ENCODE data around the gene CLMP. TPM values are rescaled to one million over a fixed set of nuclear protein-coding genes. Genes with fewer than 3 reads are reported as not detected.

Gene CLMP
- total RNA-seq, 1 experiment from 2014 or later = 3.2 TPM

DNA sequence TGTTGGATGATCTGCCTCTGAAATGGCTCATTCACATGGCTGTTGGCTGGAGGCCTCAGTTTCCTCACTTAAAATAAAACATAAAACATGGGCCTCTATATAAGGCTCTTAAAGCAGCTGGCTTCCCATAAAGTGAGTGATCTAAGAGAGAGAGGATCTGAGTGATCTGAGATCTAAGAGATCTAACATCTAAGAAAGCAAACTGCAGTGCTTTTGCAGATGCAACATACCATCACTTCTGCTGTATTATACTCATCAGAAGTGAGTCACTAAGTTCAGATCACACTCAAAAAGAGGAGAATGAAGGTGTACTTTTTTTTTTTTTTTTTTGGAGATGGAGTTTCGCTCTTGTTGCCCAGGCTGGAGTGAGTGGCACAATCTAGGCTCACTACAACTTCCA lies 115.0 kb downstream of the CLMP start:
- Histone ChIP-seq H3K4me2 (ENCODE audit: low read length) (no peak overlapping the region), H3K79me2 (ENCODE audit: insufficient read depth, low read length) (no peaks in the 10 kb centered on the region), H3K27me3 (ENCODE audit: insufficient read depth, low read length) (no peaks in the 10 kb centered on the region), H2AFZ (ENCODE audit: low read depth, low read length, poor library complexity, severe bottlenecking) (no peak overlapping the region), H3K27ac (ENCODE audit: low read depth, low read length) (no peak overlapping the region), H3K4me3 (replicated peaks in 1 of 2; ENCODE audit: low read depth in 1 of 2, low read length in 2 of 2) (no peak overlapping the region), H3K9ac (ENCODE audit: low read length) (no peak overlapping the region), H3K36me3 (ENCODE audit: control insufficient read depth in 1 of 2, insufficient read depth in 2 of 2, low read length in 2 of 2) (no peaks in the 10 kb centered on the region; a peak in 1 of 4 replicates), H4K20me1 (ENCODE audit: insufficient read depth) (no peaks in the 10 kb centered on the region), H3K9me2 (ENCODE audit: insufficient read depth) (no peaks in the 10 kb centered on the region), H3K4me1 (ENCODE audit: control insufficient read depth in 1 of 2, insufficient read depth in 2 of 2, low read length in 2 of 2) (peaks cover 7 to 12% of the 10 kb centered on the region in 2 experiments; a peak in 3 of 4 replicates), H3K9me3 (ENCODE audit: control insufficient read depth in 1 of 2, insufficient read depth in 1 of 2, low read depth in 1 of 2, low read length in 2 of 2) (peaks cover 0 to 3% of the 10 kb centered on the region in 2 experiments; a peak in 1 of 4 replicates)
- DNase-seq (ENCODE audit: low read depth, low spot score) (no peak), ATAC-seq (no peak)
- TF ChIP-seq RAD21 (IDR thresholded peaks at IDR 0.05; ENCODE audit: low read depth) = no peak
- no peak for TF ChIP-seq POLR2AphosphoS5 (IDR thresholded peaks at IDR 0.05; ENCODE audit: low read depth, low read length)
- TF ChIP-seq ZNF274 (IDR thresholded peaks at IDR 0.05; ENCODE audit: low read depth, low read length) = no peak
- no peak for TF ChIP-seq EZH2phosphoT487 (IDR thresholded peaks at IDR 0.05; ENCODE audit: borderline replicate concordance)
- TF ChIP-seq ZFX (IDR thresholded peaks at IDR 0.05) = no peak
- no peak for TF ChIP-seq CEBPB (IDR thresholded peaks at IDR 0.05; ENCODE audit: low read depth)
- TF ChIP-seq SRF (IDR thresholded peaks at IDR 0.05; ENCODE audit: low read depth) = no peak
- TF ChIP-seq, protein P1, sequence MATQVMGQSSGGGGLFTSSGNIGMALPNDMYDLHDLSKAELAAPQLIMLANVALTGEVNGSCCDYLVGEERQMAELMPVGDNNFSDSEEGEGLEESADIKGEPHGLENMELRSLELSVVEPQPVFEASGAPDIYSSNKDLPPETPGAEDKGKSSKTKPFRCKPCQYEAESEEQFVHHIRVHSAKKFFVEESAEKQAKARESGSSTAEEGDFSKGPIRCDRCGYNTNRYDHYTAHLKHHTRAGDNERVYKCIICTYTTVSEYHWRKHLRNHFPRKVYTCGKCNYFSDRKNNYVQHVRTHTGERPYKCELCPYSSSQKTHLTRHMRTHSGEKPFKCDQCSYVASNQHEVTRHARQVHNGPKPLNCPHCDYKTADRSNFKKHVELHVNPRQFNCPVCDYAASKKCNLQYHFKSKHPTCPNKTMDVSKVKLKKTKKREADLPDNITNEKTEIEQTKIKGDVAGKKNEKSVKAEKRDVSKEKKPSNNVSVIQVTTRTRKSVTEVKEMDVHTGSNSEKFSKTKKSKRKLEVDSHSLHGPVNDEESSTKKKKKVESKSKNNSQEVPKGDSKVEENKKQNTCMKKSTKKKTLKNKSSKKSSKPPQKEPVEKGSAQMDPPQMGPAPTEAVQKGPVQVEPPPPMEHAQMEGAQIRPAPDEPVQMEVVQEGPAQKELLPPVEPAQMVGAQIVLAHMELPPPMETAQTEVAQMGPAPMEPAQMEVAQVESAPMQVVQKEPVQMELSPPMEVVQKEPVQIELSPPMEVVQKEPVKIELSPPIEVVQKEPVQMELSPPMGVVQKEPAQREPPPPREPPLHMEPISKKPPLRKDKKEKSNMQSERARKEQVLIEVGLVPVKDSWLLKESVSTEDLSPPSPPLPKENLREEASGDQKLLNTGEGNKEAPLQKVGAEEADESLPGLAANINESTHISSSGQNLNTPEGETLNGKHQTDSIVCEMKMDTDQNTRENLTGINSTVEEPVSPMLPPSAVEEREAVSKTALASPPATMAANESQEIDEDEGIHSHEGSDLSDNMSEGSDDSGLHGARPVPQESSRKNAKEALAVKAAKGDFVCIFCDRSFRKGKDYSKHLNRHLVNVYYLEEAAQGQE (IDR thresholded peaks at IDR 0.05; ENCODE audit: low read depth) = no peak
- no peak for TF ChIP-seq TCF7L2 (IDR thresholded peaks at IDR 0.05; ENCODE audit: borderline replicate concordance, extremely low read depth, insufficient read depth, insufficient read length)
- TF ChIP-seq, protein P2, sequence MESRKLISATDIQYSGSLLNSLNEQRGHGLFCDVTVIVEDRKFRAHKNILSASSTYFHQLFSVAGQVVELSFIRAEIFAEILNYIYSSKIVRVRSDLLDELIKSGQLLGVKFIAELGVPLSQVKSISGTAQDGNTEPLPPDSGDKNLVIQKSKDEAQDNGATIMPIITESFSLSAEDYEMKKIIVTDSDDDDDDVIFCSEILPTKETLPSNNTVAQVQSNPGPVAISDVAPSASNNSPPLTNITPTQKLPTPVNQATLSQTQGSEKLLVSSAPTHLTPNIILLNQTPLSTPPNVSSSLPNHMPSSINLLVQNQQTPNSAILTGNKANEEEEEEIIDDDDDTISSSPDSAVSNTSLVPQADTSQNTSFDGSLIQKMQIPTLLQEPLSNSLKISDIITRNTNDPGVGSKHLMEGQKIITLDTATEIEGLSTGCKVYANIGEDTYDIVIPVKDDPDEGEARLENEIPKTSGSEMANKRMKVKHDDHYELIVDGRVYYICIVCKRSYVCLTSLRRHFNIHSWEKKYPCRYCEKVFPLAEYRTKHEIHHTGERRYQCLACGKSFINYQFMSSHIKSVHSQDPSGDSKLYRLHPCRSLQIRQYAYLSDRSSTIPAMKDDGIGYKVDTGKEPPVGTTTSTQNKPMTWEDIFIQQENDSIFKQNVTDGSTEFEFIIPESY (IDR thresholded peaks at IDR 0.05; ENCODE audit: extremely low read depth, insufficient replicate concordance, low read length) = no peak
- TF ChIP-seq, protein P3, sequence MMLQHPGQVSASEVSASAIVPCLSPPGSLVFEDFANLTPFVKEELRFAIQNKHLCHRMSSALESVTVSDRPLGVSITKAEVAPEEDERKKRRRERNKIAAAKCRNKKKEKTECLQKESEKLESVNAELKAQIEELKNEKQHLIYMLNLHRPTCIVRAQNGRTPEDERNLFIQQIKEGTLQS (IDR thresholded peaks at IDR 0.05) = no peak
- no peak for TF ChIP-seq FOSL1 (IDR thresholded peaks at IDR 0.05; ENCODE audit: low read depth)
- no peak for TF ChIP-seq POLR2A (IDR thresholded peaks at IDR 0.05; ENCODE audit: borderline replicate concordance, extremely low read depth, insufficient read depth, insufficient read length)
- TF ChIP-seq YY1 (IDR thresholded peaks at IDR 0.05; ENCODE audit: extremely low read depth, insufficient replicate concordance, low read depth, low read length) = no peak
- no peak for TF ChIP-seq SIN3A (IDR thresholded peaks at IDR 0.05; ENCODE audit: low read depth)
- no peak for TF ChIP-seq EGR1 (IDR thresholded peaks at IDR 0.05; ENCODE audit: low read depth)
- TF ChIP-seq, protein P4, sequence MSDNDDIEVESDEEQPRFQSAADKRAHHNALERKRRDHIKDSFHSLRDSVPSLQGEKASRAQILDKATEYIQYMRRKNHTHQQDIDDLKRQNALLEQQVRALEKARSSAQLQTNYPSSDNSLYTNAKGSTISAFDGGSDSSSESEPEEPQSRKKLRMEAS (IDR thresholded peaks at IDR 0.05) = no peak
- no peak for TF ChIP-seq SP1 (IDR thresholded peaks at IDR 0.05; ENCODE audit: low read depth)
- TF ChIP-seq ELF1 (IDR thresholded peaks at IDR 0.05; ENCODE audit: borderline replicate concordance, low read depth) = no peak
- TF ChIP-seq CBX3 (IDR thresholded peaks at IDR 0.05; ENCODE audit: low read depth) = no peak
- ChIA-PET RAD21 (ENCODE audit: low non-redundant PET in 1 of 2, low total read pairs in 2 of 2, uncharacterized antibody in 2 of 2, unreplicated experiment in 2 of 2) (no interaction called here), POLR2A (interaction anchor here (2.5 kb wide), 1 partner anchor 18 kb away, joined by 13 read pairs; the partner anchor contains the start of gene HSPA8), CTCF (no interaction called here)
- no TSS peak for BruUV-seq (replicated peaks)
- intact Hi-C loops (cut with micrococcal nuclease) = no loop called here

Measured in HCT116 (cell line).